Kidney epithelial cell (primary cell): ENCODE measurements around the gene HAUS7. TPM values are rescaled to one million over a fixed set of nuclear protein-coding genes. Genes with fewer than 3 reads are reported as not detected.

Experiments used
- DNase-seq: peaks from one replicate; pipeline ENCODE4 v3.0.0-alpha.2; 2010; ENCODE audit warnings: low read depth
- H3K27me3 ChIP-seq: 2 replicates; pipeline ENCODE4 v1.6.0; 2011; ENCODE audit warnings: low read length; ENCODE audit not compliant: control insufficient read depth, insufficient read depth
- H3K36me3 ChIP-seq: 2 replicates; pipeline ENCODE4 v1.5.1; 2011; ENCODE audit warnings: low read length; ENCODE audit not compliant: control insufficient read depth, insufficient read depth
- H3K4me3 ChIP-seq: 2 replicates; pipeline ENCODE4 v1.5.1; 2011; ENCODE audit warnings: low read depth, mild to moderate bottlenecking, control low read depth, low read length
- CTCF ChIP-seq: IDR thresholded peaks from 2 replicates; pipeline ENCODE4 v1.5.1; 2011; ENCODE audit warnings: mild to moderate bottlenecking, moderate library complexity, low read length, control low read depth, inconsistent platforms; ENCODE audit not compliant: insufficient read depth, poor library complexity, severe bottlenecking
- total RNA-seq: library from RNA; depleted of rRNA; stranded (reverse); fragments of >200 nt; gene quantifications from 2 replicates; pipeline ENCODE4 v1.2.3, GENCODE V29; 2015

HAUS7 gene
- total RNA-seq, 1 donor from 2014 or later, result 25.8 TPM

GRCh38 chrX:153475271-153475670, 4.9 kb upstream of the HAUS7 start:
- Histone ChIP-seq H3K36me3 (no peaks in the 10 kb centered on the region), H3K27me3 (no peaks in the 10 kb centered on the region), H3K4me3 (no peak overlapping the region)
- no peak for TF ChIP-seq CTCF
- DNase-seq, result no peak

GRCh38 chrX:153474718-153475117, 4.3 kb upstream of the HAUS7 start:
- no peak for TF ChIP-seq CTCF
- Histone ChIP-seq H3K27me3 (no peaks in the 10 kb centered on the region), H3K4me3 (no peak overlapping the region), H3K36me3 (no peaks in the 10 kb centered on the region)
- DNase-seq, result no peak

GRCh38 chrX:153474266-153474665, 3.9 kb upstream of the HAUS7 start:
- H3K27me3 ChIP-seq, result no peaks in the 10 kb centered on the region
- no peak overlapping the region for H3K4me3 ChIP-seq
- no peak for TF ChIP-seq CTCF
- no peak for DNase-seq
- H3K36me3 ChIP-seq, result no peaks in the 10 kb centered on the region

GRCh38 chrX:153473126-153473525, 2.8 kb upstream of the HAUS7 start:
- Histone ChIP-seq H3K27me3 (no peaks in the 10 kb centered on the region), H3K36me3 (no peaks in the 10 kb centered on the region), H3K4me3 (no peak overlapping the region)
- no peak for DNase-seq
- TF ChIP-seq CTCF, result no peak

- no peak for DNase-seq
- Histone ChIP-seq H3K36me3 (no peaks in the 10 kb centered on the region), H3K27me3 (no peaks in the 10 kb centered on the region), H3K4me3 (no peak overlapping the region)
- TF ChIP-seq CTCF, result no peak
Observed at GRCh38 chrX:153471663-153472280, 1.4 kb upstream of the HAUS7 start.

- no peak for TF ChIP-seq CTCF
- DNase-seq, result no peak
- Histone ChIP-seq H3K4me3 (peak overlapping the region; percentile 72), H3K36me3 (no peaks in the 10 kb centered on the region), H3K27me3 (no peaks in the 10 kb centered on the region)
Observed at GRCh38 chrX:153469811-153470410, 465 bp downstream of the HAUS7 start.
